Stomach (tissue), 4 donors: Measurements from ENCODE around the gene KCTD13.

Experiments used
- EP300 ChIP-seq: sonication (generic); formaldehyde crosslinking; IDR thresholded peaks from one replicate; pipeline ENCODE4 v1.6.1; 2017; ENCODE audit warnings: antibody characterized with exemption
- POLR2A ChIP-seq, 4 donors: fragments of 450-650 bp; IDR thresholded peaks; one replicate each; pipeline ENCODE4 v1.6.1; 2016; ENCODE audit warnings: antibody characterized with exemption in 4 of 4, control low read depth in 2 of 4, mild to moderate bottlenecking in 1 of 4, moderate library complexity in 1 of 4
- TF ChIP-seq, protein P1 (sequence below), 7 experiments: fragments of 450-650 bp in 4 of 7; fragments of 200-600 bp in 3 of 7; sonication (generic) in 3 of 7; IDR thresholded peaks; one replicate each; pipeline ENCODE4 v1.5.1; 2016 to 2019; ENCODE audit warnings: antibody characterized with exemption in 7 of 7, control low read depth in 2 of 7, mild to moderate bottlenecking in 1 of 7

DNA sequence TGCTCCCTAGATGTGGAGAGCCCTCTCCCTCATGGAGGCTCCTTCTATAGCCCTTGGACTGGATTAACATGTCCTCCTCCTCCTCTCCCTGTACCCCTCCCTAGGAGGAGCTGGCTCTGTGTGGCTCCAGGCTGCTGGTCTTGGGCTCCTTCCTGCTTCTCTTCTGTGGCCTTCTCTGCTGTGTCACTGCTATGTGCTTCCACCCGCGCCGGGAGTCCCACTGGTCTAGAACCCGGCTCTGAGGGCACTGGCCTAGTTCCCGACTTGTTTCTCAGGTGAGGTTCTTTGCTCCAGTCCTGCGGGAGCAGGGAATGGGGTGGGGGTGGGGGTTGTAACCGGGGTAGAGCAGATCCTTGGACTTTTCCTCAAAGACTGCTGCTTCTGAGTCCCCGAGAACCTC, 45.3 kb upstream of the KCTD13 start:
- TF ChIP-seq, protein P1, sequence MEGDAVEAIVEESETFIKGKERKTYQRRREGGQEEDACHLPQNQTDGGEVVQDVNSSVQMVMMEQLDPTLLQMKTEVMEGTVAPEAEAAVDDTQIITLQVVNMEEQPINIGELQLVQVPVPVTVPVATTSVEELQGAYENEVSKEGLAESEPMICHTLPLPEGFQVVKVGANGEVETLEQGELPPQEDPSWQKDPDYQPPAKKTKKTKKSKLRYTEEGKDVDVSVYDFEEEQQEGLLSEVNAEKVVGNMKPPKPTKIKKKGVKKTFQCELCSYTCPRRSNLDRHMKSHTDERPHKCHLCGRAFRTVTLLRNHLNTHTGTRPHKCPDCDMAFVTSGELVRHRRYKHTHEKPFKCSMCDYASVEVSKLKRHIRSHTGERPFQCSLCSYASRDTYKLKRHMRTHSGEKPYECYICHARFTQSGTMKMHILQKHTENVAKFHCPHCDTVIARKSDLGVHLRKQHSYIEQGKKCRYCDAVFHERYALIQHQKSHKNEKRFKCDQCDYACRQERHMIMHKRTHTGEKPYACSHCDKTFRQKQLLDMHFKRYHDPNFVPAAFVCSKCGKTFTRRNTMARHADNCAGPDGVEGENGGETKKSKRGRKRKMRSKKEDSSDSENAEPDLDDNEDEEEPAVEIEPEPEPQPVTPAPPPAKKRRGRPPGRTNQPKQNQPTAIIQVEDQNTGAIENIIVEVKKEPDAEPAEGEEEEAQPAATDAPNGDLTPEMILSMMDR (IDR thresholded peaks at IDR 0.05): no peak
- TF ChIP-seq POLR2A (IDR thresholded peaks at IDR 0.05) (no peak), EP300 (no peak)
